WTC11 (cell line): ENCODE data around the gene ASTN2.

Experiments
- ARID4B ChIP-seq: sonication (generic); formaldehyde crosslinking; IDR thresholded peaks from 2 replicates; pipeline ENCODE4 v1.8.0; 2023; ENCODE audit warnings: missing genetic modification reagents, mild to moderate bottlenecking, borderline replicate concordance
- ATF3 ChIP-seq: sonication (generic); formaldehyde crosslinking; conservative IDR thresholded peaks from 2 replicates; pipeline ENCODE4 v1.8.1; 2022; ENCODE audit warnings: mild to moderate bottlenecking, missing genetic modification reagents
- CBFB ChIP-seq: sonication (generic); formaldehyde crosslinking; IDR thresholded peaks from 2 replicates; pipeline ENCODE4 v1.8.1; 2022; ENCODE audit warnings: mild to moderate bottlenecking, low read depth, missing genetic modification reagents
- CTCF ChIP-seq: fragments of 200-600 bp; IDR thresholded peaks from 2 replicates; pipeline ENCODE4 v1.8.0; 2022; ENCODE audit warnings: antibody characterized with exemption
- ERG ChIP-seq: fragments of 250-450 bp; sonication (Bioruptor Pico); IDR thresholded peaks from 2 replicates; pipeline ENCODE4 v1.8.0; 2021; ENCODE audit warnings: mild to moderate bottlenecking
- FOXJ3 ChIP-seq: sonication (generic); formaldehyde crosslinking; IDR thresholded peaks from 2 replicates; pipeline ENCODE4 v1.9.0; 2021; ENCODE audit warnings: missing genetic modification reagents, mild to moderate bottlenecking, borderline replicate concordance
- HMGXB4 ChIP-seq: sonication (generic); formaldehyde crosslinking; IDR thresholded peaks from 2 replicates; pipeline ENCODE4 v1.8.1; 2023; ENCODE audit warnings: mild to moderate bottlenecking, moderate library complexity, missing genetic modification reagents
- JUN ChIP-seq: sonication (generic); formaldehyde crosslinking; IDR thresholded peaks from 2 replicates; pipeline ENCODE4 v1.8.0; 2023; ENCODE audit warnings: mild to moderate bottlenecking, missing genetic modification reagents
- MAX ChIP-seq: sonication (generic); formaldehyde crosslinking; IDR thresholded peaks from 2 replicates; pipeline ENCODE4 v1.8.0; 2022; ENCODE audit warnings: mild to moderate bottlenecking, missing genetic modification reagents
- NFYB ChIP-seq: sonication (generic); formaldehyde crosslinking; conservative IDR thresholded peaks from 2 replicates; pipeline ENCODE4 v1.8.0; 2022; ENCODE audit warnings: low read depth, missing genetic modification reagents
- NR3C1 ChIP-seq: sonication (generic); formaldehyde crosslinking; conservative IDR thresholded peaks from 2 replicates; pipeline ENCODE4 v1.8.1; 2023; ENCODE audit warnings: low read depth, mild to moderate bottlenecking, missing genetic modification reagents
- SP1 ChIP-seq: sonication (generic); formaldehyde crosslinking; conservative IDR thresholded peaks from 2 replicates; pipeline ENCODE4 v1.8.1; 2022; ENCODE audit warnings: missing genetic modification reagents
- ZNF396 ChIP-seq: fragments of 250-450 bp; sonication (Bioruptor Pico); IDR thresholded peaks from 2 replicates; pipeline ENCODE4 v1.8.0; 2021; ENCODE audit warnings: mild to moderate bottlenecking, moderate library complexity, borderline replicate concordance

- no peak for TF ChIP-seq CTCF
- TF ChIP-seq ATF3 (CRISPR knock-in tag), result no peak
- TF ChIP-seq NR3C1 (CRISPR knock-in tag), result no peak
- TF ChIP-seq FOXJ3 (CRISPR knock-in tag), result no peak
- TF ChIP-seq SP1, result no peak
- TF ChIP-seq JUN, result no peak
- TF ChIP-seq HMGXB4 (CRISPR knock-in tag), result no peak
- no peak for TF ChIP-seq MAX
- no peak for TF ChIP-seq NFYB
- TF ChIP-seq CBFB, result no peak
- no peak for TF ChIP-seq ARID4B
- no peak for TF ChIP-seq ERG (CRISPR knock-in tag)
- no peak for TF ChIP-seq ZNF396 (CRISPR knock-in tag)
Observed at GRCh38 chr9:116504081-116504480, 910.8 kb downstream of the ASTN2 start.
